GM12892 (cell line): ENCODE results near the gene NUP37.

Experiments used
- POLR2A ChIP-seq: IDR thresholded peaks from 2 replicates; pipeline ENCODE4 v1.6.1; 2011; ENCODE audit warnings: low read depth, low read length, control low read depth
- POLR2AphosphoS5 ChIP-seq: IDR thresholded peaks from 2 replicates; pipeline ENCODE4 v1.6.1; 2011; ENCODE audit warnings: low read depth, low read length, control low read depth
- TAF1 ChIP-seq: IDR thresholded peaks from 2 replicates; pipeline ENCODE4 v1.6.1; 2011; ENCODE audit warnings: low read depth, mild to moderate bottlenecking, control low read depth, low read length, borderline replicate concordance

GRCh38 chr12:102061560-102062418 is 58.1 kb downstream of the NUP37 start, which contains the start of gene WASHC3:
- TF ChIP-seq POLR2A (peak; percentile 70), TAF1 (no peak), POLR2AphosphoS5 (peak; percentile 59; the same call in 1 of the 2 replicates)
